HepG2 (cell line): ENCODE results near the gene DDRGK1. TPM values are rescaled to one million over a fixed set of nuclear protein-coding genes. Genes with fewer than 3 reads are reported as not detected.

ENCODE experiments used
- AGO2 ChIP-seq: fragments of 200-400 bp; formaldehyde crosslinking; optimal IDR thresholded peaks from 2 replicates; pipeline ENCODE3; 2017; ENCODE audit warnings: mild to moderate bottlenecking, low read depth, low read length, moderate library complexity
- AHR ChIP-seq: IDR thresholded peaks from 2 replicates; pipeline ENCODE4 v1.6.1; 2018; ENCODE audit warnings: missing genetic modification reagents, missing compliant biosample characterization
- AKAP8 ChIP-seq: sonication (generic); formaldehyde crosslinking; IDR thresholded peaks from 2 replicates; pipeline ENCODE4 v1.5.1; 2020; ENCODE audit warnings: mild to moderate bottlenecking, missing genetic modification reagents
- HMGXB4 ChIP-seq, 2 experiments: sonication (generic) in 1 of 2; formaldehyde crosslinking in 1 of 2; IDR thresholded peaks; 2 replicates each; pipeline versions ENCODE4 v1.4.0 to v1.6.1; 2018 to 2020; ENCODE audit warnings: missing genetic modification reagents in 2 of 2, borderline replicate concordance in 1 of 2, low read depth in 1 of 2, mild to moderate bottlenecking in 1 of 2, missing biosample characterization in 1 of 2
- MAFF ChIP-seq: IDR thresholded peaks from 2 replicates; pipeline ENCODE4 v1.6.1; 2011; ENCODE audit warnings: low read depth, low read length, improper control_type of control experiment
- PBX3 ChIP-seq: sonication (generic); formaldehyde crosslinking; IDR thresholded peaks from 2 replicates; pipeline ENCODE4 v1.8.1; 2023; ENCODE audit warnings: missing genetic modification reagents, inconsistent platforms, borderline replicate concordance
- PLSCR1 ChIP-seq: sonication (generic); formaldehyde crosslinking; IDR thresholded peaks from 2 replicates; pipeline ENCODE4 v1.5.0; 2020; ENCODE audit warnings: missing genetic modification reagents, mild to moderate bottlenecking, borderline replicate concordance
- SP4 ChIP-seq: sonication (generic); formaldehyde crosslinking; IDR thresholded peaks from 2 replicates; pipeline ENCODE4 v1.8.1; 2023; ENCODE audit warnings: mild to moderate bottlenecking, missing genetic modification reagents
- TBP ChIP-seq: sonication (generic); formaldehyde crosslinking; IDR thresholded peaks from 2 replicates; pipeline ENCODE4 v1.5.0; 2020; ENCODE audit warnings: missing genetic modification reagents
- ZNF101 ChIP-seq: sonication (generic); formaldehyde crosslinking; IDR thresholded peaks from 2 replicates; pipeline ENCODE4 v1.4.0; 2020; ENCODE audit warnings: mild to moderate bottlenecking, low read depth, missing genetic modification reagents, borderline replicate concordance
- ZNF205 ChIP-seq: IDR thresholded peaks from 2 replicates; pipeline ENCODE4 v1.6.1; 2018; ENCODE audit warnings: missing biosample characterization, missing genetic modification reagents
- ZNF317 ChIP-seq: sonication (generic); formaldehyde crosslinking; IDR thresholded peaks from 2 replicates; pipeline ENCODE4 v1.5.0; 2020; ENCODE audit warnings: mild to moderate bottlenecking, missing genetic modification reagents
- ZNF605 ChIP-seq: sonication (generic); formaldehyde crosslinking; IDR thresholded peaks from 2 replicates; pipeline ENCODE4 v1.8.0; 2022; ENCODE audit warnings: mild to moderate bottlenecking, missing genetic modification reagents
- ZNF841 ChIP-seq: sonication (generic); formaldehyde crosslinking; IDR thresholded peaks from 2 replicates; pipeline ENCODE4 v1.8.1; 2023; ENCODE audit warnings: missing genetic modification reagents, borderline replicate concordance
- ZSCAN9 ChIP-seq: IDR thresholded peaks from 2 replicates; pipeline ENCODE4 v1.6.1; 2016; ENCODE audit warnings: borderline replicate concordance
- polyA plus RNA-seq, 8 experiments: library from polyadenylated mRNA; depleted of rRNA in 3 of 8; stranded (reverse) in 7 of 8; unstranded in 1 of 8; fragments of >200 nt; fragmentation: Illumina TruSeq in 4 of 8; extraction: Trizol in 4 of 8; gene quantifications; 2 replicates each; pipeline versions ENCODE4 v1.2.1 to v1.2.3, GENCODE V29; 2011 to 2016; ENCODE audit warnings: low read depth in 4 of 8, missing spikeins in 1 of 8, mixed read lengths in 1 of 8; ENCODE audit not compliant: insufficient read depth in 1 of 8
- total RNA-seq, 5 experiments: library from RNA; depleted of rRNA; stranded (reverse); fragments of >200 nt; fragmentation: Illumina TruSeq; extraction: Trizol; gene quantifications; 2 replicates each; pipeline ENCODE4 v1.2.3, GENCODE V29; 2016; ENCODE audit warnings: low read depth in 1 of 5

The DDRGK1 gene
- total and polyA plus RNA-seq, 2 of the 13 experiments (the other 11 are each of a cell fraction or from before 2014, with no cell fraction given) = 96.7 to 149 TPM

- TF ChIP-seq PLSCR1 (CRISPR knock-in tag) = no peak
- TF ChIP-seq MAFF = no peak
- 0 out of 2 replicates have a peak, but pooled peaks have one; percentile 12 for TF ChIP-seq ZNF841 (CRISPR knock-in tag)
- TF ChIP-seq ZNF205 (CRISPR knock-in tag) = no peak; the same call in 1 of the 2 replicates
- TF ChIP-seq ZNF317 = peak; percentile 71; the same call in 1 of the 2 replicates
- 0 out of 2 replicates have a peak, but pooled peaks have one; percentile 29 for TF ChIP-seq ZNF605 (CRISPR knock-in tag)
- peak; percentile 14; the same call in 1 of the 2 replicates for TF ChIP-seq PBX3 (CRISPR knock-in tag)
- TF ChIP-seq SP4 = no peak
- TF ChIP-seq ZSCAN9 (CRISPR knock-in tag) = no peak; the same call in 1 of the 2 replicates
- TF ChIP-seq AHR (CRISPR knock-in tag) = peak; percentile 30; the same call in 1 of the 2 replicates
- TF ChIP-seq HMGXB4 (CRISPR knock-in tag; IDR thresholded peaks at IDR 0.05; ENCODE audit: borderline replicate concordance in 1 of 2, low read depth in 1 of 2) = no peak
- TF ChIP-seq ZNF101 (CRISPR knock-in tag) = no peak
- TF ChIP-seq AKAP8 (CRISPR knock-in tag) = peak; percentile 92; the same call in 1 of the 2 replicates
- no peak for TF ChIP-seq TBP
- TF ChIP-seq AGO2 = no peak
Measured at GRCh38 chr20:3172933-3173609, 31.4 kb downstream of the DDRGK1 start, which contains the start of gene LZTS3 (continued).
